NCI-H2029 (cell line): ENCODE measurements around the gene ENAH.
"Not testable (repeated sequence)": the region's sequence is repeated elsewhere in the genome, so short reads cannot be mapped to it uniquely, and the experiment has no call there.

Experiments
- DNase-seq: peaks from one replicate; lab custom pipeline; 2025; lab: John Stamatoyannopoulos, UW

The ENAH gene

DNA sequence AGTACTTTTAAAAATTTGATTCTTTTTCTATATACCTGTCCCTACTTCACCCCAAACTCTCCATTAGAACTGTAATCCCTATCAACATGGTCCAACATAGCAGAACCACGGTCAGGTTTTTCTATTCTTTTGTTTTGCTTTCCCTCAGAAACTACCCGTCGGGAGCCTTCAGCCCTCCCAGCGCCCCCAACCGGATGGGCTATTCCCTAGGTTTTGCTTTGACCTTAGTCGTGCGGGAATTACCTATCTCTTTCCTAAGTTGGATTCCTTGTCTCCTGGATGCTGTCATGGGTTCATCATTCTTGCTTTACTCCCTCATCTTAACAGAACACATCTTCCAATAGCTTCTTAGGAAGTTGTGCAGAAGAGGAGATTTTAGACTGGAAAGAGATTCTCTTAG, 127.5 kb downstream of the ENAH start:
- no peak for DNase-seq

DNA sequence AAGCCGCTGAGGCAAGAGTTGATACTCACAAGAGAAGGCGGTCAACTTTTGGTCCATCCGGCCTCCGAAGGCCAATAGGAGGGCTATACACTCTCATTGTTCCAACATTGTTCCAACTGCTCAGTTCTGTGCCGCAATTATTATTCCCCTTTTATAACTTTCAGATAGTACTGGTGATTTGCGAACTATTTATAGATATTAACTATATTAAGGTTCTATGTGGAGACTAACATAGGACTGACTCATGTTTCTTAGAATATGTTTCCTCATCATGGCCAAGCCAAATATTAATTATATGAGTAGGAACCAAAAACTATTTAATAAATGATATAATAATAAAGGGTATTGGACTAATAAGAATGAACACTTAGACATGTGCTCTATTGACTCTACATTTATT, 128.4 kb downstream of the ENAH start:
- DNase-seq = no peak

DNA sequence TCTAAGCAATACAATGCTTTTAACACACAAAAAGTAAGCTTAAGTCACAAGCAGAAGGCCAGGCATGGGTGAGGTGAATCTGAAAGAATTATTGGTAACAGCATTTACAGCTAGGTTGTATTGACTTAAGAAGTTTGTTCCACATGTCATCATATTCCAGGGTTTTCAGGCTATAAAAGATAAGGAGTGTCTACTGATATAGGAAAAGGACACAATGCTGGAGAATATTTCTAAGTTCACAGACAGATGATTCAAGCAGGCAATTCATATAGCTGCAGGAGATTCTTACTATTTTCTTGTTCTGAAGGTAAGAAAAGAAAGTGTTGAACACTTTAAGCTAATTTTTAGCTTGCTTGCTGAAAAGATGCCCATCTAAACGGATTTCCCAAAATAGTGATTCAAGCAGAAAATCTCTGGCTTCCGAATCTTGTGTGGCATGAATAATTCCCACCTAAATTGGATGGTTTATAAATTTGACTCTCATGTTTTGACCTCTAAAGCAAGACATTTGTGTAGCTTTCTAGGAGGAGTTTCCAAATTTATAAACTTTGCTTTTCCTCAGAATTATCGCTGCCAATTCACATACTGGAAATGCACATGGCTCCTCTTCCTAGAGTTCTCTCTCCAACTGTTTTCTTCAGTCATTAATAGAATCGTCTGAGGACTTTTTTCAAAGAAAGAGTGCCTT, 129.5 kb downstream of the ENAH start:
- DNase-seq = no peak

DNA sequence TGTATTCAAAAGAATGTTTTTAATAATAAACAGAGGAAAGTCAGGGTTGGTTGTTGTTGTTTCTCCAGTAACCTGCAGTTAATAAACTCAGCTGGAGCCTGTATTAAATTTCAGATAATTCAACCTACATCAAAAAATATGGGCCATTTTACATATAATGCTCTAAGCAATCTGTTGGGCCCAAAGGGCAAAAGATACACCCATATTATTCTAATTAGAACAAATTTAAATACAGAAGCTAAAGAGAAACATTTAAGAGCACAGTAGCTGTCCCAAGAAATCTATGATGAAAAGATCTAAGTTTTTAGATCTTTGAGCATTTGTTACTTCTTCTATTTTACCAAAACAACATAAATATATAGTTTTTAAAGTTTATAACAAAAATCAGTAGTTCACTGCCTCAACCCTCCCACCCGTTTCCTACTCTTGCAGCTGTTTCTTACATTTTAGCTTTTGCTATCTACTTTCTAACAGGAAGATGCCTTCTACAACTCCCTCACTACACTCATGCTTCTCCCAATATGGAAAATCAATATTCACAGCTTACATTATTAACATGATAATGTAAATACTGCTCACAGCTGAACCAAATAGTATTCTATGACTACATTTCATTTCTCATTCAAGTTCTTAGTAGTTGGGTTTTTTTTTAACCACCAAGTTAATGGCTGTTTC, 130.2 kb downstream of the ENAH start:
- DNase-seq = no peak

DNA sequence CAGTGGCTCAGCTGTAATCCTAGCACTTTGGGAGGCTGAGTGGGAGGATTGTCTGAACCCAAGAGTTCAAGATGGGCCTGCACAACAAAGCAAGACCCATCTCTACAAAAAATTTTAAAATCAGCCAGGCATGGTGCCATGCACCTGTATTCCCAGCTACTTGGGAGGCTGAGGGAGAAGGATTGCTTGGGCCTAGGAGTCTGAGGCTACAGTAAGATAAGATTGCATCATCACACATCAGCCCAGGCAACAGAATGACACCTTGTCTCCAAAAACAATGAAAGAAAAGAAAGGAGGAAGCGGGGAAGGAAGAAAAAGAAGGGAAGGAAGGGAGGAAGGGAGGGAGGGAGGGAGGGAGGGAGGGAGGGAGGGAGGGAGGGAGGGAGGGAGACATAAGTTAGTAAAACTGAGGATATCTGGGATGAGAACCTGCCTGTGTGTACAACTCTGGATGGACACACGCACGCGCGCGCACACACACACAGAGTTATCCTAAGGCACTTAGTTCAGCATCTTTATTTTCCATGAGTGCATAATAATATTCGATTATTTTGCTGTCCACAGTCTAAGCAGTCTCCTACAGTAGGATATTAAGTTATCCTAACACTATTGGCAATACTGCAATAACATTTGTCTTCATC, 132.2 kb downstream of the ENAH start:
- no peak for DNase-seq

DNA sequence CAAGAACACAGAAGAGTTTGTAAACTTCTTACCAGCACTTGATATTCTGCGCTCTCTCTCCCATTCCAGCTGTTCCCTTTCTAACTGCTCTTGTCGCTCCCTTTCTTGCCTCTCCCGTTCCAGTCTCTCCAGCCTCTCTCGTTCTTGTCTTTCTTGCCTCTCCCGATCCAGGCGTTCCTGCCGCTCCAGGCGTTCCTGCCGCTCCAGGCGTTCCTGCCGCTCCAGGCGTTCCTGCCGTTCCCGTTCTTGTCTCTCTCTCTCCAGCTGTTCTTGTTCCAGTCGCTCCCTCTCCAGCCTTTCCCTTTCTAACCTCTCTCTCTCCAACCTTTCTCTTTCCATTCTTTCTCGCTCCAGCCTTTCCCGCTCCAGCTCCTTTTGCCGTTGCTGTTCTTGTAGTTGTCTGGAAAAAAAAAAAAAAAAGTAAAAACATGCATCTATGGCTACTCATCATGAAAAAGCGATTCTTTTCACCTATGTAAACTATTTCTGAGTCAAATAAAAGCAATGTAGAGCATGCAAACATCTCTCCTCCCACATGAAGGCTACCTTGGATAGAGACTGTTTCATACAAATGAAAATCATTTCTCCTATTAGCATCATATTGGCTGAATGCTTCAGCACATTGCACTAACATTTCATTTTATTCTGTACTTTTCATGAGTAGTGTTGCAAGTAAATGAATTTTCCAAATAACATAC, 133.6 kb downstream of the ENAH start:
- no peak for DNase-seq

DNA sequence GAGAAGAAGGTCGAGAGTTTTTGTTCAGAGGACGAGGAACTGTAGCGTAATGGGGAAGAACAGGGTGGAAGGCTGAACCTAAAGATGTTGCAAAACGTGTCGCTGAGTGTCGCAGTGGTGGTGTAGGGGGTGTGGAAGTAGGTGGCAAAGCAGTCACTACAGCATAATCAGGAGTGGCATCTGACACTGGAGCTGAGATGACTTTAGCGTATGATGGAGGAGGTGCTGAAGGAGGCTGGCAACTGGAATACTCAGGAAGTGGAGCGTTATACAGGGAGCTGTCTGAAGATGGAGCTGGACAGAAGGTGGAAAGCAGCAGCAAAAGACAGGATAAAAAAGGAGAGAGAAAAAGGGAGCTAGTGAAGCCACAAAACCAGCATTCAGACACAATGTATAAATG, 135.2 kb downstream of the ENAH start:
- no peak for DNase-seq

DNA sequence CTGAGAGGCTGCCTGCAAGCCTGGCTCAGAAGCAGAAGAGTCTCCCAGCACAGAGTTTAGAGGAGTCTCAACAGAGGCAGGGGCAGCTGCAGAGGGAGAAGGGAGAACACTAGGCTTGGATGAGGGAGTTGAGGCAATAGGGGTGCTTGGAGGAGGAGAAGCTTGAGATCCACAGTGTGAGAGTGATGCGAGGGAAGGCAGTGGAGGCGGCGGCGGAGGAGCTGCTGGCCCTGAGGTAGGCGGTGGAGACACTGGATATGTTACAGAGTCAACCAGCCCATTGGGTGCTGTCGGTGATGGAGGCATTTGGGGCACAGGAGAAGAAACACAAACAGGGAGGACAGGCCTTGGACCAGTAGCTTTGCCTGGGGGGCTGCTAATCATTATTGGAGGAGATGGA, 135.7 kb downstream of the ENAH start:
- DNase-seq = no peak

DNA sequence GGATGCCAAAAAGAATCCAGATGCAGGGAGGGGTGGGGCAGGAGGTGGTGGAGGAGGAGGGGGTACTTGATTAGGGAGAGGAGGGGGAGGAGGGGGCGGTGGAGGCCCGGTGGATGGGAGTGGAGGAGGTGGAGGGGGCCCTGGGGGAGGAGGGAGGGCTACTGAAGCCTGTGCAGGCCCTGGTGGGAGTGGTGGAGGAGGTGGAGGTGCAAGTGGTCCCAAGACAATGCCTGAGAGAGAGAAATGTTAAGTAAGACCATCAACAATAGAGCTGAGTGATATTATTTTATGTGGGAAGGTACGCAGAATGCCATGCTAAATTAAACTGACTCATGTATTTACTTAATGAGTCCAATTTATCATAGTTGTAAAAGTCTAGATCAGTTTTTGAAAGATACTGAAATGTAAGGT, 138.2 kb downstream of the ENAH start:
- no peak for DNase-seq

DNA sequence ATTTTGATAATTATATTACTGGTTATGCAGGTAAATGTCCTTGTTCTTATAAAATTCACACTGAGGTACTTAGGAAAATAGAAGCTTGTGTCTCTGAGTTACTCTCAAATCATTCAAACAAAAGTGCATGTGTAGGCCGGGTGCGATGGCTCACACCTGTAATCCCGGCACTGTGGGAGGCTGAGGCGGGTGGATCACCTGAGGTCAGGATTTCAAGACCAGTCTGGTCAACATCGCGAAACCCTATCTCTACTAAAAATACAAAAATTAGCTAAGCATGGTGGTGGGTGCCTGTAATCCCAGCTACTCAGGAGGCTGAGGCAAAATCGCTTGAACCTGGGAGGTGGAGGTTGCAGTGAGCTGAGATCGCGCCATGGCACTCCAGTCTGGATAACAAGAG, 139.3 kb downstream of the ENAH start:
- DNase-seq = not testable (repeated sequence)

DNA sequence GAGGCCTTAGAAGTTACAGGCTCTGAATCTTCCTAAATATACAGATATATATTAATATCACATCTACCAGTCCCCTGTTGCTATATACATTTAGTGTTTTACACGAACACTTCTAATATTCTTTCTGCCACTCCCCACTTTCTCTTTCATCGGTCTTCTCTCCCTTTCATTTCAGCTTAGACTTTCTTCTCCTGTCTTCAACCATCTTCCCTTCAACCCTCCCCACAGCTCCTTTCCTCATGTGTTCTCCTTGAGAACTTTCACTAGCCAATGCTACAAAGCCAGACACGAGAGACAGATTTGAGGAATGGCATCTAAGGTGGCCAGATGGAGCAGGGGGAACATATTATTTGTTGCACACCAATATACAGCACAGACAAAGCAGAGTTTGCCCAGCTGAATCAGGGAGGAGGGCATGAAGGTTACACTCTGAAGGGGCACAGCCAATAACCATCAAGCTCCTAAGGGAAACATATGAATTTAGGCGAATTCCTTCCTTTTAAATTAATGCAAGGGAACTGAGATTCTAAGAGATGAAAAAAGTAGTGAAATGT, 141.0 kb downstream of the ENAH start:
- no peak for DNase-seq

DNA sequence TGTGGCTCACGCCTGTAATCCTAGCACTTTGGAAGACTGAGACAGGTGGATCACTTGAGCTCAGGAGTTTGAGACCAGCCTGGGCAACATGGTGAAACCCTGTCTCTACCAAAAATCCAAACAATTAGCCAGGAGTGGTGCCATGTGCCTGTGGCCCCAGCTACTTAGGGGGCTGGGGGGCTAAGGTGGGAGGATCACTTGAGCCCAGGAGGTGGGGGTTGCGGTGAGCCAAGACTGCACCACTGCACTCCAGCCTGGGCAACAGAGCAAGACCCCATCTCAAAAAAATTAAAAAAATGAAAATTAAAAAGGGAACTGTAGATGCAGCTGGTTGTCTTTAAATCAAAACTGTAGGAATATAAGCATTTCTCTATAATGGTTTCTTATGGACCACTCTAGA, 142.2 kb downstream of the ENAH start:
- not testable (repeated sequence) for DNase-seq

DNA sequence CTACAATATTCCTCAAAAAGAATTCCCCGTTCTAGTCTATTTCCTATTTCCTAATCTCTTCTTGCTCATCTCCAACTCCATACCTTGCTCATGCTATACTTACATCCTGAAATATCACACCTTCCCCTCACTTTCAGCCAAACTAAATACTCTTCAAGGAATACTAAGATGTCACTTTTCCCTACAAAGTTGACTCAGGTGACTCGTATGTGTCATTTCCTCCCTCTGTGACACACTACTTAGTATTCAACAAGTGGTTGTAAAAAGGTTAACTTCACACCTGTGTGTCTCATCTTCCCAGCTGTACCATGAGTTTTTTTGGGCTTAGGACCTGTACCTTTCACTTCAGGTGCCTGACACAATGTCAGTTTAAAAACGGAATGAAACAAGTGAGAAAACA, 143.2 kb downstream of the ENAH start:
- DNase-seq = peak; percentile 42

DNA sequence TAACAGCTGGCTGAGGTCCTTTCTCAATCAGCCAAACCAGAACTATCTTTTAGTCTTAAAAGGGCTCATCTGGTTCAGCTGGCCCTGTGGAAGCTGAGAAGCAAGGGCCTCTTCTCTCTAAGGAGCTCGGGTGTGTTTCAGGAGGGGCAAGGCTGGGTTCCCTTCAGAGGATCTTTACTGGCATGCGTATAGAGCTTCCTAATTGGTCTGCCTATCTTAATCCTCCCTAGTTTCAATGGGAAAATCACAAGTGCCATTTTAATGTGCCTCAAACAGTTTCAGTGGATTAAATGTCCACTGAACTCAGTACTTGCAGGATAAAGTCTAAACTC, 143.6 kb downstream of the ENAH start:
- DNase-seq = no peak

DNA sequence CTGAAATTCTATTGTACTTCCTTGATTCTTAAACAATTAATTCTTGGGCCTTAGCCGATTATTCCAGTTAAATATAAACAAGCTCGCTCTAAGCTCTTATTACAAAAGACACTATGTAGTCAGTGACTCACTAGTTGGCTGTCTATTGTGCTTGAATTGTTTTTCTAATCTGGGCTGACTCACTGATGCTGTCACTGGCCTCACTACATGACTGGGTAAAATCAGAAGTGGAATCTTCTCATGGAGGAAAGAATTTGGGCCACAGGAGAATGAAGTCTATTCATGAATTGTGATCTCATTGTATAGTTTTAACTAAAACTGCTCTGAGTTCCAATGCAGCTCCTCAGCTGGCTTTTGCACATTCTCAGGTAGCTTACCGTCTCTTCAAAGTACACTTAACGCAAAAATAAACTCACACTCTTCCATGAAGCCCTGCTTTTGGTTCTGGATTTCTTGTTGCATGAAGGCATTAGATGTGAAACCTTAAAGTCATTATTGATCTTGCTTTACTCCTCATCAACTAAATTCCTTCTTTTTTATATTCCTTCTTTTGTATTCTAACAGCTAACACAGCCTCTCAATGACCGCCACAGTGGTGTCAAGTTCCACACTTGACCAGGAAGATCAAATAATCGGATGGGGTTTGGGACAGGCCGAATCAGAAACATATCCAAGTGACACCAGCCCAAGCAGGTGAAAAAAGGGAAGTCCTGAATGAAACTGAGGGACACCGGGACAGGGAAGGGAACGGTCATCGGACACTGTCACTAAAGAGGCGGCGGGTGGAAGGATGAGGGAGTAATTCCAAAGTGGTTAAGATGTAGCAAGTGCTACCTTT, 144.2 kb downstream of the ENAH start:
- peak; percentile 88 for DNase-seq

DNA sequence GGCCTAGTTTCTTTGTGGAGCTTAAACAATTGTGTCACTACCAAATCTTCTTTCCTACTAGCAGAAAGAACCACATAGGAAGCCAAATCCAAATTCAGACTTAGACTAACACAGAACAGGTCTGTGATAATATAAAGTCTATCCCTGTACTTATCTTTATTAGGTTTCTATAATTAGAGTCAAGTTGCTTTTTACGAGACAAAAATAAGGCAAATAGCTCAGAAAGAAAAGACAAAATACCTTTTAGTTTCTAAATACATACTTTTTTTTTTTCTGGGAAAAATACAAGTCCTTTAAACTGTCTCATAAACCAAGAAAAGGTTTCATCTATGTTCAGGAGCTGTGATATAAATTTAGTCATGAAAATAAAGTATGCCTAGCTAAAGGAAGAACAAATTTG, 146.2 kb downstream of the ENAH start:
- no peak for DNase-seq

DNA sequence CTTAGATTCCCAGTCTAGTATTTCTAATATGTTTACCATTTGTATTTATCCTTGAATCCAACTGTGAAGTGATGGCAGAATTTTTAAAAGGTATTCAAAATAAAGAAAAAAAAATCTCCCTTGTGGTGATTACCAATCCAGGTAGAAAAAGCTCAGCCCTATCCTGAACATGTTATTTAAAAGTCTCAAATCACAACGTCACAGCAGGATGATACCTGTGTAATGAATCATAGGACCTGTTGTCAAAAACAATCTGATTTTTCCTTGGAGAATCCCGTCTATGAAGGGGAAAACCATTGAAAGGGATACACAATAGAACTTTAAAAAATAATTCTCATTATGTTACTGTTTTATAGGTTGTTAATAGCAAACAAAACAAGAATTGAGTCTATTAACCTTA, 148.1 kb downstream of the ENAH start:
- no peak for DNase-seq

DNA sequence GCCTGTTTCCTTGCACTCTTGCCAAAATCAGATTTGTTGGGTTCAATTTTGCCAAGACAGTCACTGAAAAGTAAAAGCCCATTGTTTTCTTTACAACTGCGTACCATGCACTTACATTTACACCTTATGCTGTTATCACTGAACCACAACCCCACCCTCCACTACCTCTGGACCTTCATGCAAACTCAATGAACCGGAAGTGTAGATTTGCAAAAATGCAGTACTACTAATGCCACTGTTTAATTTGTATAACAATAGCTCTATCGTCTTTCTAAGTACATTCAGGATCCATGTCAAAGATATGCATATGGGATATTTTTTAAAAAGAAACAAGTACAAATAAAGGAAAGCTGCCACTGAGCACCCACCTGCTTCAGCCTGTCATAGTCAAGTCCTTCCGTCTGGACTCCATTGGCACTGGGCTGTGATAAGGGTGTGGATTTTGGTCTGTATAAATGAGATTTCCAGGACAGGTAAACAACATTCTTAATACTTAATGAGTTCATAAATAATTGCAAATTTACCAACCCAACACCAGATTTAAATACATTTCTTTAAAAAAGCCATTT, 152.2 kb downstream of the ENAH start:
- DNase-seq = no peak

DNA sequence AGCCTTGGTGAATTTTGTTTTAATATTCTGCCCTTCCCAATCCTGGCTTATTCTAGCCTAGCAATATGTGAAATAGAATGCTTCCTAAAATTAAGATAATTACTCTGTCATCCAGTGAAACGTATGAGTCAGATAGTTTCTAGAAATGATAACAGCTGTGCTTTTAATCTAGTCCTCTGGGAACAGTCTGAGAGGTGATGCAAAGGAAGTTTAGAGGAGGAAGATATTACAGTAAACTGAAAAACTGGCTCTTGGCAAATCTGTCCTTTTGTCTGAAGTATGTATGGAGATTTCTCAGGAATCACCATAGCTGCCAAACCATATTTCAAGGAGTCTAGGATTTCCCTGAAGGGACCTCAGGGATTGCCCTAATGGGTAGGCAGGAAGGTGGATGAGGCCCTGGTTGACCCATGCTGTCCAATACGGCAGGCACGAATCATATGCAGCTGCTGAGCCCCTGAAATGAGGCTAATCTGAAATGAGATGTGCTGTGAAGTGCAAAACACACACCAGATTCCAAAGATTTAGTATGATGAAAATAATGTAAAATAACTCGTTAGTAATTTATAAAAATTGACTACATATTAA, 154.3 kb downstream of the ENAH start:
- no peak for DNase-seq

DNA sequence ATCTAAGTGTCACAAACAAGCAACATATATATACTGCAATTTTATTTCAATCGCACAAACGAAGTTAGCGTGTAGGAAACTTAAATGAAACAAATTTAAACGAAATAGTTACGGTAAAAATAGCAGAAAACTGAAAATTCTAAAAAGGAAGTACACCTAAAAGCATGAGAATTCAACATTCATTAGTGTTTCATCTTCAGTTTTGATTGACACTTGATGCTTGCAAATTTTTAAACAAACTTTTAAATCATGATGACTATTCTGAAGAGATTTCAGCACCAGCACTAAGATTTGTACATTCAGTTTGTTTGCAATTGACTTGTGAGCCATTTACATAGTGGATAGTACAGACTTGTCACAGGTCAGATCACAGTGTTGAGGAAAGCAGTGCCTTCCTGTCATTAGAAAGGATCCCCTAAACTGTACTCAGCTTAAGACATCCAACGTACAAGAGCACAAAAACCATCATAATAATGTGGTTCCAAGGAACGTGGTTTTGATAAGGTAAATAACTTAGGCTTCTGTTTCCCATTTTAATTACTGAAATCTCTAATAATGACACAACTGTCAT, 158.0 kb downstream of the ENAH start:
- no peak for DNase-seq
